HEK293T (cell line): ENCODE measurements around the gene IRAK3.
A peak's percentile ranks its signal among the peaks of the same experiment; 100 is the strongest.
"Not testable (repeated sequence)": the region's sequence is repeated elsewhere in the genome, so short reads cannot be mapped to it uniquely, and the experiment has no call there.

Experiments
- CTCF ChIA-PET: fragments of 350-600 bp; formaldehyde crosslinking; extraction: SDS; loops from one replicate; lab custom pipeline; 2021; ENCODE audit warnings: antibody characterized with exemption, inconsistent platforms; lab: Yijun Ruan, JAX
- POLR2A ChIA-PET: fragments of 350-600 bp; formaldehyde crosslinking; extraction: SDS; loops from one replicate; lab custom pipeline; 2020; ENCODE audit warnings: antibody characterized with exemption, inconsistent platforms; lab: Yijun Ruan, JAX
- DNase-seq: peaks from one replicate; pipeline ENCODE4 v3.0.0; 2012; ENCODE audit warnings: mixed read lengths; ENCODE audit errors: extremely low spot score
- ARNT ChIP-seq: fragments of 450-650 bp; IDR thresholded peaks from 2 replicates; pipeline ENCODE4 v1.6.1; 2017; ENCODE audit warnings: mild to moderate bottlenecking
- BHLHE40 ChIP-seq: fragments of 450-650 bp; IDR thresholded peaks from 2 replicates; pipeline ENCODE4 v1.6.1; 2016; ENCODE audit warnings: mild to moderate bottlenecking, moderate library complexity, borderline replicate concordance
- CTBP1 ChIP-seq: fragments of 450-650 bp; IDR thresholded peaks from 2 replicates; pipeline ENCODE4 v1.6.1; 2016; ENCODE audit warnings: borderline replicate concordance
- ELF4 ChIP-seq: fragments of 450-650 bp; IDR thresholded peaks from 2 replicates; pipeline ENCODE4 v1.6.1; 2017; ENCODE audit warnings: antibody characterized with exemption
- FOXA1 ChIP-seq: fragments of 450-650 bp; IDR thresholded peaks from 2 replicates; pipeline ENCODE4 v1.6.1; 2016; ENCODE audit warnings: mild to moderate bottlenecking
- FOXK2 ChIP-seq: fragments of 450-650 bp; IDR thresholded peaks from 2 replicates; pipeline ENCODE4 v1.6.1; 2016; ENCODE audit warnings: mild to moderate bottlenecking
- FOXM1 ChIP-seq: fragments of 450-650 bp; IDR thresholded peaks from 2 replicates; pipeline ENCODE4 v1.6.1; 2017; ENCODE audit warnings: mild to moderate bottlenecking, borderline replicate concordance
- HDGF ChIP-seq: fragments of 450-650 bp; IDR thresholded peaks from 2 replicates; pipeline ENCODE4 v1.6.1; 2017; ENCODE audit warnings: antibody characterized with exemption, borderline replicate concordance
- L3MBTL2 ChIP-seq: fragments of 450-650 bp; conservative IDR thresholded peaks from 2 replicates; pipeline ENCODE4 v1.6.1; 2016; ENCODE audit warnings: mild to moderate bottlenecking
- LEF1 ChIP-seq: fragments of 450-650 bp; IDR thresholded peaks from 2 replicates; pipeline ENCODE4 v1.6.1; 2017; ENCODE audit warnings: mild to moderate bottlenecking, borderline replicate concordance
- NFRKB ChIP-seq: fragments of 450-650 bp; IDR thresholded peaks from 2 replicates; pipeline ENCODE4 v1.6.1; 2016; ENCODE audit warnings: mild to moderate bottlenecking, moderate library complexity
- PKNOX1 ChIP-seq: fragments of 450-650 bp; IDR thresholded peaks from 2 replicates; pipeline ENCODE4 v1.6.1; 2016
- SP1 ChIP-seq: fragments of 450-650 bp; IDR thresholded peaks from 2 replicates; pipeline ENCODE4 v1.6.1; 2017
- SUZ12 ChIP-seq: fragments of 450-650 bp; IDR thresholded peaks from 2 replicates; pipeline ENCODE4 v1.6.1; 2016; ENCODE audit warnings: mild to moderate bottlenecking
- TARDBP ChIP-seq: fragments of 450-650 bp; IDR thresholded peaks from 2 replicates; pipeline ENCODE4 v1.6.1; 2016
- ZNF384 ChIP-seq: fragments of 450-650 bp; IDR thresholded peaks from 2 replicates; pipeline ENCODE4 v1.6.1; 2016

Gene IRAK3

DNA sequence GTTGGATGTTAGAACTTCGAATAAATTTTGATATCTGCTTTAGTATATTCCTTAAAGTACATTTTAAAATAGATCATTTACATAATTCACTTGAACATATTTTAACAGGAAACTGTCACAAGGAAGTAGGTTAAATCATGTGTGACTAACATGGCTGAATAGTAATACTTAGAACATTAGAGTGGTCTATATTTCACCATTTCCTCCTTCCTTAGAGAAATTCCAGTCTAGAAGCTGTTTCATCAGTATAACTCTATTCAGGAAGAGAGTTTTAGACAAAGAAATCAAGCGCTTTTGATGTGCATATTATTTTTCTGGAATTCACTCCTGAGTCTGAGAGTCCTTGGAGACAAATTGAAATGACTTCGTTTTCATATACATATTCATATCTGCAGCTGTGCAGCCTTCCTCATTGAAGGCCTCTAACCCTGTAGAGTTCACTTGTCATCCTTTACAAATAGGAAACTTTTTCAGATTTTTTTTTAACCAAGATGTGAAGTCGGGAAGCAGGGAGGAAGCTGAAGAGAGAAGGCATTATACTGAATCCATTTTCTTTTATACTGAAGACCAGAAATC lies 28.4 kb downstream of the IRAK3 start:
- ChIA-PET POLR2A (no interaction called here), CTCF (no interaction called here)
- TF ChIP-seq NFRKB (no peak), TARDBP (no peak), ARNT (no peak), BHLHE40 (no peak), FOXA1 (no peak), CTBP1 (no peak), SUZ12 (no peak), SP1 (no peak), FOXK2 (no peak), L3MBTL2 (no peak), ELF4 (no peak)
- DNase-seq = no peak

DNA sequence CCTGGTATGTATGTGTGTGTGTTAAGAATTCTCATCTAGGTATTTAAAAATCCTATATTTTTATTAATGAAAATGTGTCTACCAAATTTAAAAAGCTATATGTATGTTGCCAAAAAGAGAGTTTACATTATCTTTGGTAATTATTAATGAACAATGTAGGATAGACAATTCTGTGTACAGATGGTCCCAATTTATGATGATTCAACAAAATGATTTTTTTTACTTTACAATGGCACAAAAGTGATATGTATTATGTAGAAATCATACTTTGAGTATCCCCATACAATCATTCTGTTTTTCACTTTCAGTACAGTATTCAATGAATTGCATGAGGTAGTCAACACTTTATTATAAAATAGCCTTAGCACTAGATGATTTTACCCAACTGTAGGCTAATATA lies 39.4 kb downstream of the IRAK3 start:
- ChIA-PET POLR2A (interaction anchor here (3.1 kb wide), 1 partner anchor 59 kb away, joined by 9 read pairs; the partner anchor contains the start of gene TMBIM4), CTCF (no interaction called here)
- no peak for DNase-seq
- TF ChIP-seq HDGF = no peak
- no peak for TF ChIP-seq LEF1
- TF ChIP-seq ARNT = no peak
- no peak for TF ChIP-seq NFRKB

DNA sequence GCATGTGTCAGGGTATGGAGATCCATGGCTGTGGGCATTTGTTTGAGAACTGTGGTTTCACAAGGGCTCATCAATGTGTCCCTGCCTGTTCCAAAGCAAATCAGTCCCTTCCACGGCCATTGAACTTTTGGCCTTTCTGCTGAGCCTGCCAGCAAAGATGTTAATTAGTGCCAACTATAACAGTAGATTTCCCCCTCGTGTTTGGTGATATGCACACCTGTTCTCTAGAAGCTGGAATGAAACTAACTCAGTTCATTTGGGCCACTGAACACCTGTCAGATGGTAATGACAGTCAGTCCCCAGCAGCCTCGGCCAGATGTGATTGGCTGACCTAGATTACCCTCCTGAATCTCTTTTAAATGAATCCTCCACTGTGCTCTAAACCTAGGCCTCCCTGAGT lies 43.2 kb downstream of the IRAK3 start:
- ChIA-PET POLR2A (no interaction called here), CTCF (no interaction called here)
- DNase-seq = no peak
- TF ChIP-seq HDGF = no peak
- no peak for TF ChIP-seq SP1
- TF ChIP-seq FOXK2 = no peak
- no peak for TF ChIP-seq FOXM1
- TF ChIP-seq PKNOX1 = no peak
- no peak for TF ChIP-seq BHLHE40
- no peak for TF ChIP-seq ELF4
- no peak for TF ChIP-seq TARDBP
- TF ChIP-seq LEF1 = no peak
- no peak for TF ChIP-seq NFRKB
- no peak for TF ChIP-seq ARNT
- no peak for TF ChIP-seq CTBP1

DNA sequence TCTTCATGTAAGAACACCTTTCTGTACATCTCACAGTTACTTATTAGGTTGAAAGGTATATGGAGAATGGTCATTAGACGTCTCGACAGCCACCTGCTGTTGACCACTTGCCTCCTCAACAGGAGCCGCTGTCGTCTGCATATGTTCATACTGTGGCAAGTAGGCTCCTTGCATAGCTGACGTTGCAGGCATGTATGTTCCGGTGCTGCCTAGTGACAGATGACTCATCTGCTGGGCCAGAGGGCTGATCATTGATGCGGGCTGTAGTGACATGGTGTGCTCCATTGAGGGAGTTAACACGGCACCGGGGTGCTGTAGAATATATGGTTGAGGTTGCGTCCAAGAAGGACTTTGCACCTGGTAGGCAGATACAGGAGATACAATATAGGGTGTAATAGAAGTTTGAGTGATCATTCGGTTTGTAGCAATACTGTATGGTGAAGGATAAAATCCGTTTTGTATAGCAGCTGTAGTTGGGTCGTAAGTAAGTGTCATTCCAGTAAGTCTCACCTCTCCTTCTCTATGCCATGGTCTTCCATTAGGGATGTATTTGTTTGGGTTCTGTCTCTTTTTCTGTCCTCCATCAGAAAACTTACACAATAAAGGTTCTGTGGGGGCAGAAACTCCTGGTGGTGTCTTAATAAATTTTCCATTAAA lies 45.2 kb downstream of the IRAK3 start:
- ChIA-PET POLR2A (interaction anchor here (1.0 to 1.8 kb wide), 2 partner anchors 65 to 68 kb away, joined by 7 to 8 read pairs; partner anchors contain the start of genes HELB and TMBIM4), CTCF (interaction anchor here (1.0 kb wide), 1 partner anchor 89 kb away, joined by 3 read pairs; no protein-coding TSS in a partner anchor)
- DNase-seq = peak; percentile 63
- TF ChIP-seq PKNOX1 = peak; percentile 64

GRCh38 chr12:66234773-66235625 lies 46.0 kb downstream of the IRAK3 start:
- peak; percentile 54; the same call in 1 of the 2 replicates for TF ChIP-seq ARNT
- DNase-seq = peak; percentile 52
- ChIA-PET POLR2A (interaction anchor here (0.7 to 1.8 kb wide), 4 partner anchors 9 to 104 kb away, joined by 3 to 16 read pairs (median 5); partner anchors contain the start of genes HELB, LLPH and TMBIM4), CTCF (interaction anchor here (1.0 to 1.4 kb wide), 2 partner anchors 38 to 90 kb away, joined by 3 read pairs; no protein-coding TSS in a partner anchor)

GRCh38 chr12:66235626-66236281 lies 46.7 kb downstream of the IRAK3 start:
- DNase-seq = peak; percentile 38
- CTCF ChIA-PET = interaction anchor here (0.7 to 1.4 kb wide), 4 partner anchors 14 to 1411 kb away, joined by 3 read pairs; partner anchors contain the start of gene TBC1D30
- TF ChIP-seq ELF4 (no peak), SP1 (no peak), ZNF384 (no peak), LEF1 (no peak), TARDBP (no peak), SUZ12 (no peak), FOXK2 (no peak), HDGF (no peak), FOXM1 (no peak), BHLHE40 (no peak), CTBP1 (no peak), ARNT (no peak), PKNOX1 (no peak), L3MBTL2 (no peak), FOXA1 (no peak), NFRKB (no peak)
- POLR2A ChIA-PET = interaction anchor here (0.7 to 1.7 kb wide), 3 partner anchors 8 to 105 kb away, joined by 3 to 16 read pairs (median 3); partner anchors contain the start of genes LLPH and TMBIM4

- ChIA-PET CTCF (interaction anchor here (0.7 kb wide), 3 partner anchors 15 to 1412 kb away, joined by 3 read pairs; partner anchors contain the start of gene TBC1D30), POLR2A (interaction anchor here (1.7 kb wide), 1 partner anchor 67 kb away, joined by 16 read pairs; the partner anchor contains the start of gene TMBIM4)
- not testable (repeated sequence) for DNase-seq
Observed at GRCh38 chr12:66236282-66236675, 47.3 kb downstream of the IRAK3 start.
